HG03025 (cell line): ENCODE data around the gene OLFML2B.
"Not testable (repeated sequence)": the region's sequence is repeated elsewhere in the genome, so short reads cannot be mapped to it uniquely, and the experiment has no call there.

ENCODE experiments used
- ATAC-seq: cut with Tn5 transposase; IDR thresholded peaks from one replicate; pipeline ENCODE4 v1.9.1; 2021; ENCODE audit warnings: mild to moderate bottlenecking, moderate library complexity; ENCODE audit not compliant: unreplicated experiment, low FRiP score

OLFML2B gene

DNA sequence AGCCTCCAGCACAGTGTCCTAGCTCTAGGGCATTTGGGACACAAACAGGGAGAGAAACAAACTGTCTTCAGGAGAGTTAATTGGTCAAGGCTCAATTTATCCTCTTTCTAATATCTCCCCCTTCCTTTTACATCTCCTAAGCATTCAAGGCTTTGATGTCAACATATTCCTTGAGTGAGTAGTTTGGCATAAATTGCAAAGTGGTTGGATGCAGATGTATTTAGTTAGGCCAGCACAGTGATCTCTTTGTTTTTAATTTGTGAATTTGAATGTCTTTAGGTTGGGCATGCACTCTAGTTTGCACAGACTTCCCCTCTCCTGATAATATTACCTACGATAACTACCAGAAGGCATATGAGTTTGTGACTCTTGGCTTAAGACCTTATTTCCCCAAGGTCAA lies 12.5 kb upstream of the OLFML2B start:
- no peak for ATAC-seq

DNA sequence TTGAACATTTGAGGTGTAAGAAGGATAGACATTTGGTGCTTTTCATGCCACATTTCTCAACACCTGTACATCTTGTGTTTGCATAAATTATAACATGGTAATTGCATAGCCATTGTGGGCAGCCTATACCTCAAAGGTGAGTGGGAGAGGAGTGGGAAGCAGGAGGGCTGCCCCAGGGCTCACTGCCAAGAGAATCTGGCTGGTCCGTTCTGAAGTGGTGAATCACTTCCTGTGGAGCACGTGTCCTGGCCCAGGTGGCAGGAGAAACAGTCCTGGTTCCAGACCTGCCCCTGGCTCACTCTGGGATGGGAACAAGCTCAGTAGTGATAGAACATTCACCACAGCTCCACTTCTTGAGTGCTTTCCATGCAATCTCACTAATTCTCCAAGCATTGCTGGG lies 11.6 kb upstream of the OLFML2B start:
- no peak for ATAC-seq

GRCh38 chr1:162033428-162033827 lies 9.8 kb upstream of the OLFML2B start:
- ATAC-seq = no peak

DNA sequence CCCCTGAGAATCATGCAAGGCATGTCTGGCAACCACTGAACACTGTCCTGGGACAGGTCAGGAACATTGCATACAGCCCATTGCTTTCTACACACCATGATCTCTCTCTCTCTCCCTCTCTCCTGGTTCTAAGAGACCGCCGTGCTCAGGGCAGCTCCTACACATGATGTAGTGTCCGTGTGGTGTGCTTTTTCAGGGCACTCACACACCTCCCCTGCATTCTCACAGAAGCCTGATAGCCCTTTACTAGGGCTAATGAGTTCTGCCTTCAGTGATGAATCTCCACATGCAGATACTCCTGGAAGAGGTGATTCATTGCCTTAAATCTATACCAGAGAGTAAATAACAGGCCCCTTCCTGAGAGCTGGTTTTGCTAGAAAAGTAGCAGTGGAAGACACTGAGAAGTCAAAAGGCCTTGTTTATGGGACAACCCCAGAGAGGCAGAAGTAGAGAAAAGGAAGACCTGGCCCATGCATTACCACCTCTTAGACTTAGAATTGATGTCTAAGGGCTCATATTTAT lies 7.2 kb upstream of the OLFML2B start:
- no peak for ATAC-seq

DNA sequence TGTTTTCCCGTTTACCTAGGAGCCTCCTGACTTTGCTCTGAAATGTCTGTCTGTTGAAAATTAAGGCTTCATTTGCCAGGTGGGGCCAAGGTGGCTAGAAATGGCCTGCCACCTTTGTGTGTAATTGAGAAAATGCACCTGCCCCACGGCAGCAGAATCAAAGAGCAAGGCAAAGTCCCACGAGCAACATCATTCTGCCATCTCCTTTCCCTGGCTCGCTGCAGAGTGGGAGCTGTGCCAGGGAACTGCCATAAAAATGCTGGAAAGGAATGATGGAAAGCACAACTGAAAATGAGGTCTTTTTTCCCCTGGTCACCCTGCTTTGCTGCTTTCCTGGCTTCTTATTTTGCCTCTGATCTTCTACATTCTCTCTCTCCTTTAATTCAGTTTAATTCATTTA lies 5.5 kb upstream of the OLFML2B start:
- ATAC-seq = no peak

- no peak for ATAC-seq
These were observed 5.1 kb upstream of the OLFML2B start for GRCh38 chr1:162028726-162029125.

- ATAC-seq = no peak
These were observed 3.2 kb upstream of the OLFML2B start for GRCh38 chr1:162026881-162027280.

DNA sequence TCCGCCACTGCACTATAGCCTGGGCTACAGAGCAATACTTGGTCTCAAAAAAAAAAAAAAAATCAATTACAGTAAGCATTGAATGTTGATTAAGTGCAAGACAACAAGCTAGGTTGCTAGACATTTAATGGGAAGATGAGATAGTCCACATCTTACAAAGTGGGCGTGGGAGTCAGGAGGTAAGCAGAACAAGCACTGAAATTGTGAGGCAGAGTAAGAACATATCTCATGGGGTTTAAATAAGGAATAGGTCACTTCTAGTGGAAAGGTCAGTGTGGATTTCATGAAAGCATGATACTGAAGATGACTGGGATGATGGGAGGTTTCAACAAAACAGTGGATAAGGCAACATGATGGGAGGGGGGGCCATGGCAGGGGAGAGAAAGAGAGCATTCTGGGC lies 1.9 kb upstream of the OLFML2B start:
- ATAC-seq = no peak

DNA sequence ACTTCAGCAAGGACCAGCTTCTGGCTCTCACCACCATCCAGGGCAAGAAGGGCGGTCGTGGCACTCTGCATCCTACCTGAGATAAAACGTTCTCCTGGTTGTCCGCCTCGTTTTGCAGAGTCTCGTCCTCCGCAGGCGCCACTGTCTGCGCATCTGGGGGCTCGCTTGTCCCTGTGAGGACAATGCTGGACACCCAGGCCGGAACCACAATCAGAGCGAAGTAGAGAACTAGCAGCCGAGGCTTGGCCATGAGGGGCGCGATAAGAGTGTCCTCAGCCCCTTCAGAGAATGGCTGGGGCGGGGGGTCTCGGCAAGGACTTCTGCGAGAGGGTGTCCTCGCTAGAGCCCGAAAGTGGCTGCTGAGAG lies 505 bp downstream of the OLFML2B start:
- ATAC-seq = no peak

DNA sequence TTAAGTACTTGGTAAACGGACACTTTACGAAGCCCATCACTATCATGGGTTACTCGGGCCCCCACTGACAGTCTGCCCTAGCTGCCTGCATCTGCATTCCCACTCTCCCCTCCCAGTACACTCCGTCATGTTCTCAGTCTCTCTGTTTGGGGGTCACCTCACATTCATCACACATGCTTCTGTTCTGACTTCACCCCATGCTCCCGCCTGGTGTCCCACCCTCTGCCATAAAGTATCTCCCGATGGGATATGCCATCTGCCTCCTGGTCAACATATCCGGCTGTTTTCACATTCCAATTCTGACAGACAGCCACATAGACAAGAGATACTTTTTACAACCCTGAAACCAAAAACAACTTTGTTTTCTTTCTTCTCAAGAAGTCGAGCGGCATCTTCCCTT lies 1.0 kb downstream of the OLFML2B start:
- no peak for ATAC-seq

- no peak for ATAC-seq
These were observed 2.5 kb downstream of the OLFML2B start for GRCh38 chr1:162021124-162021523.

DNA sequence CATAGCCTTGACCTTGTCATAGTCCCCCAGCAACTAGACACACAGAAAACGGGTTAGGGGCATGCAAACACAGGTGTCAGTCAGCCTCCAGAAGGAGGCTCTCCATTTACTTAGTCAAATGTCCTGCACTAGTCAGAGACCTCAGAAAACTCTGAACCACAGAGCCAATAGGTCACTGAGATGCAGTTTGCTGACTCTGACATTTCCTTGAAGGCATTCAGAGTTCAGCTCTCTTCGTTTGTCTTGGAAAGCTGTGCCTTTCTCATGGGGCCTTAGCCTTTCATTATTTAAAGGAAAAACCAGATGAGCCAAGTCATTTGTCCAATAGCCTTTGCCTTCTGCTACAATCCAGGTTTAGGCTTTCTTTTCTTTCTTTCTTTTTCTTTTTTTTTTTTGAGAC lies 3.5 kb downstream of the OLFML2B start:
- ATAC-seq = no peak

DNA sequence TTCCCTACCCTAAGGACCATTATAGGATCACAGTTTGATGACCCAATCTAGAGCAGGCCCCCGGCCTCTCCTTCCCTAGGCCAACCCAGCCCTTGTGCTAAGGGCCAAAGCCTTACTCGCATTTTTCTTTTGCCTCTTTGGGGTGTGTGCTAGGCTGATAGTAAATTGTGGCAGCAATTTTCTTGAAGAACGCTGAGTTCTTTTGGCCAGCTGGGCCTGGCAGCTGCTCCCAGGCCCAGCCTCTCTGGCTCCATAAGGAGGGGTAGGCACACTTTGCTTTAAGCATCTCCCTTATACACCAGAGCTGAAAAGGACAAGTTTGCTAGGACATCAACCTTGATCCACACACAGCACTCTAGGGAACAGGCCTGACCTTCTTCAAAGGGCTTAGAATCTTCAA lies 4.2 kb downstream of the OLFML2B start:
- no peak for ATAC-seq

DNA sequence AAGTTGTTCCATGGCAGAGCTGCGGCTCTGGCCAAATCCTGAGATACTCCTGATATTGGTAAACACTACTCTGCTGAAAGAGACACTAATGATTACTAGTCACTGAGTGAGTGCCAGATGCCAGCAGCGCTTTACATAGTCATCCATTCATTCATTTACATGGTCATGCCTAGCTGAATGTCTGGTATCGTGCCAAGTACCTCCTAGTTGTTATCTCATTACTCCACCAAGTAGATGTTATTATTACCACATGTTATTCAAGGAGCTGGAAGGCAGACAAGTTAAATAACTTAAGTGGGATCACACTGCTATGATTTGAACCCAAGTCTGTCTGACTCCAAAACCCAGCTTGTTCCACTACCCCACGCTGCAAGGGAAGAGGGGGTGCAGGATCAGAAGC lies 4.7 kb downstream of the OLFML2B start:
- no peak for ATAC-seq

- no peak for ATAC-seq
These were observed 5.3 kb downstream of the OLFML2B start for GRCh38 chr1:162018418-162018817.

DNA sequence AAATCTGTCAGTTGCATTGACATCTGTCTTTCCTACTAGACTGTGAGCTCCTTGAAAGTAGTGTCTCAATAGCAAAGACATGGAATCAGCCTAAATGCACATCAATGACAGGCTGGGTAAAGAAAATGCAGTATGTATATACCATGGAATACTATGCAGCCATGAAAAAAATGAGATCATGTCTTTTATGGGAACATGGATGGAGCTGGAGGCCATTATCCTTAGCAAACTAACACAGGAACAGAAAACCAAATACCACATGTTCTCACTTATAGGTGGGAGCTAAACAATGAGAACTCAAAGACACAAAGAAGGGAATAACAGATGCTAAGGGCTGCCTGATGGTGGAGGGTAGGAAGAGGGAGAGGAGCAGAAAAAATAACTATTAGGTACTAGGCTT lies 5.9 kb downstream of the OLFML2B start:
- not testable (repeated sequence) for ATAC-seq

- ATAC-seq = no peak
These were observed 7.0 kb downstream of the OLFML2B start for GRCh38 chr1:162016631-162017030.

- no peak for ATAC-seq
These were observed 8.5 kb downstream of the OLFML2B start for GRCh38 chr1:162015196-162015595.

DNA sequence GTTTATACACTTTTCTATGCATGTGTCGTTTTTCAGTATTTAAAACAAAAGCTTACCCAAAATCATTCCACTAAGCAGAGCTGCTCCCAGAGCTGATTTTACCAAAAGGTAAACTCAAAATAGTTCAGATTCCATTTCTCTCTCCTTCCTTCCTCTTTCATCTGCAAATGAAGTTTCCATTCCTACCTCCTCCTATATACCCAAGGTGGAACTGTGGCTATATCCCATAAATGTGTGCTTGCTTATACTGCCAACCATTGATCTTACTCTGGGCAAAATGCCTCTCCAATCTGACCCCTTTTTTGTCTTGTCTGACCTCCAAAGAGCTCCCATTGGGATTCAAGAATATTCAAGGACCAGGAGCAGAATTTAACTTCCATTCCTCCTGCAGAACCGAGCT lies 9.5 kb downstream of the OLFML2B start:
- ATAC-seq = no peak

GRCh38 chr1:162013289-162013688 lies 10.4 kb downstream of the OLFML2B start:
- no peak for ATAC-seq

DNA sequence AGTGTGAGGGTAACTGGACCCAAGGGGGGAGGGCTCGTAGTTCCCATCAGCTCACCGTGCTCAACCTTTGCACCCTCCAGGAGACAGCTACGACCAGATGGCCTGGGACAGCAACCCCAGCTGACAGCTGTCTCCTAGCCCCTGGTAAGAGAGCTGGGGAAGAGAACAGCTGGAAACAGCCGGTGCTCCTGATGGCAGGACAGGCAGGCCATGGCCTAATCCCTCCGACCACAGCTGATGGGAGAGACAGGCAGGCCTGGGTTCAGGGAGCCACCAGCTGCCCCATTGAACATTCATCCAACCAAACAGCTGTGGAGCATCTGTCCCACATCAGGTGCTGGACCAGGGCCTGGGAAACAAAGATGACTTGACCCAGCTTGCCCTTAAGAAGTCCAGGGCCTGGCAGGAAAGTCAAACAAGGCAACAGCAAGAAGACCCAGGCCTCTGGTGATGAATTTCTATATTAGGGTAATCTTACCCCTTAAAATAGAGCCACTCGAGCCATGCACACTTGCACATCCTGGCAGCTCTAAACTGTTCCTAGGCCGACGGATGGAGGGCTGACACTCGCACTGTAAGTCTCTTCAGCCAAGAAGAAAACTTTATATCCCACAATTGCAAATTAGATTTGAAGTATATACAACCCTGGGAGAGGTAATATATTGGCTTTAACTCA lies 12.2 kb downstream of the OLFML2B start:
- ATAC-seq = no peak

GRCh38 chr1:162010175-162010506 lies 13.5 kb downstream of the OLFML2B start:
- ATAC-seq = no peak
